ENCODE results near the gene SLC40A1.

The SLC40A1 gene

DNA sequence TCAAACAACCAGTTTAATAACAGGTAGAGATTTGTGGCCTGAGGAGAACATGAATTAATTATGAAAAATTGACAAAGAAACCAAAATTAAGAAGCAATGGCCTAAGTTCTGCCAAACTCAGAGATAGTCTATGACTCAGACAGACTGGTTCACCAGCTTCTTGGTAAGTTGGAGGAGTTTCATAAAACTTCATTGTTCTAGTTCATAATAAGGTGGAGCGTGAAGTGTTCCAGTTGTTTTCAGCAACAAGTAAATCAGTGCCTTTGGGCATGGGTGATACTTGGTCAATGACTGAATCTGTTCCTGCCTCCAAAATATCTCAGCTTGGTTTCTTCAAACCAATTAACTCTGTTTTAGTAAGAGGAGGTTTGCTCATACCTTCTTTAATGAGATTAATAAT lies 40.0 kb downstream of the SLC40A1 start:
- no peak for DNase-seq (ENCODE audit: low spot score)

DNA sequence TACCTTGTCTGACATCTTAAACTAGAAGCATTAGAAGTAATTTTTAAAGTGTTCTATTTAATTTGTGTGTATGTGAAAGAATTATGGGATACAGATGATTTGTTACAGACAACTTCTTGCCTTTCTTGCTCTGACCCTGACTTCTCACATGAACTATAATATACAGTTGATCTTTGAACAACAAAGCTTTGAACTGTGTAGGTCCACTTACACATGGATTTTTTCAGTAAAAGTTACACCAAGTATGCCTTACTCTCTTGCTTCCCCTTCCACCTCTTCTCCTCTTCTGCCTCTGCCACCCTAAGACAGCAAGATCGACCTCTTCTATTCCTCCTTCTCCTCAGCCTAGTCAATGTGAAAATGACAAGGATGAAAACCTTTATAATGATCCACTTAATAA lies 42.2 kb downstream of the SLC40A1 start:
- DNase-seq (ENCODE audit: low spot score), result no peak

DNA sequence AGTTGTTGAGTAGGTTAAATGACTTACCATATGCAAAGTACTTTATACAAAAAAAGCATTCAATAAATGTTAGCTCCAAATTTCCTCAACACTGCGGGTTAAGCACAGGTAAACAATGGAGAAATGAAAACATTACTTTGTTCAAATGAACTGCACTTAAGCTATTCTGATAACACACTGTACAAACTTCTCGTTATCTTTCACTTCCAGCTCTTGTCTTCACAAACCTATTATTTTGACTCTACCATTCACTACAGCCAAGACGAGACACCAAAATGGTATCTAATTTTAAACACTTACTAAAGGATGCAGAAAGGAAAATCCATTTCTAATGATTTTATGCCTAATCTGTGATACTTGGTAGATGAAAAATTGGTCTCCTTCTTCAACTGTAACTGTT lies 43.8 kb downstream of the SLC40A1 start:
- no peak for DNase-seq (ENCODE audit: low spot score)

DNA sequence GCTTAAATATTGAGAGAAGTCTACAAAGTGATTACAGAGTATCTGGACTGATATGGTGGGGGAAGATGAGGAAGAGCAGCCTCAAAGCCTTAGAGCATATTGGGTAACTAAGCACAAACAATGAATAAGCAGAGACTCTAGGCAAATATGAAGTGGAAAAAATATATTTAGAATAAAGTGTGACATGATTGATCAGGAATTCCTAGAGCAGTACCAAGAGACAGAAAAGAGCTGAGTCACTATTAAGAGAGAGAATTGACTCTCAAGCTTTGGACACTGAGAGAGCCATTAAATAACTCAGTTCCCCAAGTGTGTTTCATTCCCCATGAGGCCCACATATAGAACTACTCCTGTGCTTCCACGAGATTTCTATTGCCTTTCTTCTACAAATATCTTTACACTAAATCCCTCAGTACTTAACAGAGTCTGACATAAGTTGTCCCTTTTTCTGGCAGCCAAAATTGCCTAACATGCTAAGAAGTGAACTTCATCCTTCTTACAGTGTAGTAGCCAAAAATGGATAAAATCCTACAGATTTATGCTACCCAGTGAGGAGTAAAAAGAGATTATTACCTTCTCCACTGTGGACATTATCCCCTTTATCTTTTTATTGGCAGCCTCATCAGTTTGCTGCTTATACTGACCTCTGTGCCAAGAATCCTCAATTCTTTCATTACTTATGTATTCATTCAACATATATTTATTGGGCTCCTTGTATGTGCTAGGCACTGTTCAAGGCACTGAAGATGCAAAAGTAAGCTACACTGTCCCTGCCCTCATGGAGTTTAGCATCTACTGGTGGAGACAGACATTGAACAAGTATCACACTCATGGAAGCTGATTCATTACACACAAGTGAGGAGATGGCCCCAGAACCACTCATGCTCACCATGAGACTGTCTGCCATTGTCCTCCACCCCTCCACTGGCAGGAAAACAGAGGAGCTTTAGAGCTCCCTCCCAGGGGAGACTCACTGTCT lies 45.4 kb downstream of the SLC40A1 start:
- DNase-seq (ENCODE audit: low spot score), result no peak

DNA sequence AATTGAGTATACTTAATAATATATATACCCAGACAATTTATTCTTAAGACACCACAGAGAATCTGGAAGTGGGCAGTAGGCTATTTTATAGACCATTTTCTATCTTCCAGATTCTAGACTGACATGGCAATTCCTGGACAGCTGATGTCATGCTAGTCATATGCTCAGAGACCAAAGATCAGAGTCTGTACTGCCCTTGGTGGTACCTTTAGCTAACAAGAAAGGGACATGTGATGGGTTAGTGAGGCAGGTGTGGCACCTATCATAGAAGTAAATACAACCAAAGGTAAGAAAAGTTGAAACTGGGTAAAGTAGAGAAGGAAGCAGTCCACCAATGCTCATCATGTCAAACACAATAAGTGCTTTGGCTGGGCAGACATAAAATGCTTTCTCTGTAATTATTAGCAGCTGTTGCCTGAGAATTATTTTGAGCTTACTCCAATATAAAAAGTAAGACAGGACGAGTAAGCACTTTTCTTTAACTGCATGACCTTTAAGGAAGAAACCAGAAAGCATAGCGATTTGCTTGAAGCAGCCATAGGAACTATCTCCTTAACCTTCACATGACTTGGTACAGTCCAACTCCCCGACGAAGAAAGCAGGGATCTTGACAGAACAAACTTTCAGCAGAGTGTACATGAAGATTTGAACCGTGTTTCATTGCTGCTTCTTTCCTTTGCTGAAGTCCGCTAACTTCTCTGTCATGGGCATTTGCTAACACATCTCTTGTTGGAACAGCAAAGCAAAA lies 47.1 kb downstream of the SLC40A1 start:
- DNase-seq (ENCODE audit: low spot score), result no peak

DNA sequence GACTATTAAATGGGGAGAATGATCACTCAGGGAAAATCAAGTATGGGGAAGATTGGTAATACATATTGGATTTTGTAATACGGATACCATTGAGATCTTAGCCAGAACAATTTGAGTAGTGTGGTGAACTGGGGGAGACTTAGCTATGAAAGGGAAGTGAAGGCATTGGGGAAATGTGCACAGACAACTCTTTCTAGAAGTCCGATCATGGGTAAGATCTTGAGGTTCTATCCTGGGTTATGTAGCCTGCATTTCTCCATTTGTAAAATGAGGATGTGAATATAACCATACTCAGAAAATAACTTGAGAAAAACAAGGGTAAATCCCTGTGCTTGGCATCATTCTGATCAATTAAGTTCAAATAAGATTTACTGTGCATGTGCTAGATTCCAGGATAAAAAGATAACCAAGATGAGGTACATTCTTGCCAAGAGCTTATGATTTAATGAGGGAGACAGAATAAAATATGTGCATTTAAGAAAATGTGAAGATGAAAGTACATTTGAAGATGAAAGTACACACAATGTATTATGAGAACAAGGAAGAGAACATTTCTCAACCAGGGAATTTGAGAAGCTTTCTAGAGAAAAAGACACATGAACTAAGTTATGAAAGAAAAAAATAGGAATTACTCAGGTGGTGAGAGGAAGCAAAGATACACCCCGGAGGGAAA lies 49.5 kb downstream of the SLC40A1 start:
- no peak for DNase-seq (ENCODE audit: low spot score)

DNA sequence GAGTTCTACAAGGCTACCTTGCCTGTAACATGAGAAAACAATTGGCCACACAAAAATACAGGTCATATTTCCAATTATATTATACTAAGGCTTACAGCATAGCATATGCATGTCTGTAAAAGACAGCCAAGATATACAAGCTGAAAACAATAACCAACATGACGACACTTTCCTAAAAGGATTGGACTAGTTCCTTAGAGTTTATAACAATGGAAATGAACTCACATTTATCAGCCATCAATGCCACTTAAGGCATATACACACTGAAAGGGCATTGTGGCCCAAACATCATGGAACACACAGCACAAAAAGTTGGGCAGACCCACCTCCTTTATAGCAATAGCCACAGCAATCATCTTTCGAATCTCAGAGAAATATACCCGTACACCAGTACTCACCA lies 52.0 kb downstream of the SLC40A1 start:
- DNase-seq (ENCODE audit: low spot score), result no peak

DNA sequence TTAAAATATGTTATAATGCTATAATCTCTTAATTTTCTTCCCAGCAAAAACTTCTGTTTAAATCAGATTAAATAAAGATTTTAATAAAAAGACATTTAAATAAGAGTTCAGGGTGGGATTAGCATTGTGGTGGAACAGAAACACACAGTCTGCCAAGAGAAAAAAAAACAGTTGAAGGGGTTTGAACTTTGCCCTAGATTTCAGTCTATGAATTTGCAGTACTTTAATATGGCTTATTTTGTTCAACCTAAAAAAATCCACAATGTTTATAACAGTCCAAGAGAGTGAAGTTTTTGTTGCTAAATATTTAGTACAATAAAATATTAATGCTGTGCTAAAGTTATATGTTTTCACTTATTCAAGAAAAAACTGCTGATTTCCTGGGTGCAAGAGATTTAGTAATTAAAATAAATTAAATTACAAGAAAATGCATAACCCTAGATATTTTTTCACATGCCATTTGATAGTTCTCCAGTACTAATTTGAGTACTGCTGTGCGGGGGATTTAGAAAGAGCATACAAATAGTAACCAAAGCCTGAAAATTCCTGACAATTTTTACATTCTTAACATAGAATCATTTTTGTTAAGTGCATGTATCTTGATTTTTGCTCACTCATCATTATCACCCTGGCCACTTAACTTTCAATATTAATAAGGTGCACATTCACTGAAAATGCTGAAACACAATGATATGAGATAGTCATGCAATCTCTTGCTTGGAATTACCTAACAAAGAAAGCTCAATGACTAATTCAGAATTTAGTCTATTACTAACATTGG lies 52.6 kb downstream of the SLC40A1 start:
- no peak for DNase-seq (ENCODE audit: low spot score)

DNA sequence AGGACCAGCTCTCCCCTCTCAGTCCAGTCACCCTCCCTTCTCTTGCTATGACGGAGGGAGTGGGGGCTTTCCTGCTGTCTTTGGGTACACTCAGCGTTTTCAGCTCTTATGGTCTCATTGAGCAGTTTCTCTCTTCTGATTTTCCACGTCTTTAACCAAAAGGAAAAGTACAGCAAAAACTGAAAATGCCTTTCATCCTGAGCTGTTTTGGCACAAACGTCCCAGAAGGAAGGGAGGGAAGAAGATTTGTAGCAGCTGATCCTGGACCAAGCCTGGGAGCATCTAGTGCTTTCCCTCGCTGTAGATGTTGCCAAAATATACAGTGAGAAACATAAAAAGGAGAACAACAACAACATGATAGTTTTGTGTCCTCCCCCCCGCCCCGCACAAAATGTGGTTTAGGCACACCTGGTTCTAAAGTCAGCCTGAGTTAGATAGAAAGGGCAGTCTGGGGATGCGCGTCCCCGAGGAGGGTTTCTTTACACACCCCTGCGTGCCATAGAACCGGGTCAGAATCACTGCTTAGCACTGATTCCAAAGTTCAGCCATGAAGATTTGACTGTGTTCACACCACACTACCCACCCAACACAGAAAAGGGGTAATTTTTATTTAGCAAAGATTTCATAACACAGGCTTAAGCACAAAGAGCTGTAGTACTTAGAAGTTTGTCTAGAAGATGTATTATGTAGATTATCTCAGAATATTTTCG lies 53.4 kb downstream of the SLC40A1 start:
- DNase-seq (ENCODE audit: low spot score), result no peak

DNA sequence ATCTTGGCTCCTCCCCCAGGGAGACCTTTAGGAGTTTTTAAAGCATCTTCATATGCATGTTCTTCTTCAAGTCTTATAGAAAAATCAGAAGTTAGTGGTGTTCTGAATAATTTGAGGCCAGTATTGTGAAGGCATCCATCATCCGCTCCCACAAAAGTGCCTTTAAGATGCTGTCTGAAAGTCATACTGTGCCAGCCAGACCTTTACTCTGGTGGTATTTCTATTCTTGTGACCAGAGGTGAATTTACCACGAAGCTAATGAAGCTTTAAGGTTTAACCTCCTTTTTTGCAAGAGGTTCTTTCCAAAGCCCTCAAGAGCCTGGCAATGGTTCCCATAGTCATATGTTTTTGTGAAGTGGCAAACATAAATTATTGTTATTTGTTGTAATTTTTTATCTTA lies 54.3 kb downstream of the SLC40A1 start:
- DNase-seq (ENCODE audit: low spot score), result no peak

DNA sequence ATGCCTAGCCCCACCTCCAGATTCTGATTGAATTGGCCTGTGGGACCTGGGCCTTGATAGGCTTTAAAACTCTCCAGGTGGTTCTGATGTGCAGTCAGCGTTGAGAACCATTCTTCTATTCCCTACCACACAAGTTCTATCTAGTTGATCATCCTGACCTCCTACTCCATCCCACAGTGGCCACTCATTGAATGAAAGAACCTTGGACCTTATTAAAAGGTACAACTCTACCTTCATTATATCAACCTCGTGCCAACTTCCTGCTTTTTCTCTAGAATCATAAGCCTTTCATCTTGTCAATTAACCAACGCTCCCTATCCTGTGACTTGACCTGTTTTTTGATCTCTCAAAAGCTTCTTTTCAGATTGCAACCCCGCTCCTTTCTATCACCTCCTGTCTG lies 55.8 kb downstream of the SLC40A1 start:
- no peak for DNase-seq (ENCODE audit: low spot score)

DNA sequence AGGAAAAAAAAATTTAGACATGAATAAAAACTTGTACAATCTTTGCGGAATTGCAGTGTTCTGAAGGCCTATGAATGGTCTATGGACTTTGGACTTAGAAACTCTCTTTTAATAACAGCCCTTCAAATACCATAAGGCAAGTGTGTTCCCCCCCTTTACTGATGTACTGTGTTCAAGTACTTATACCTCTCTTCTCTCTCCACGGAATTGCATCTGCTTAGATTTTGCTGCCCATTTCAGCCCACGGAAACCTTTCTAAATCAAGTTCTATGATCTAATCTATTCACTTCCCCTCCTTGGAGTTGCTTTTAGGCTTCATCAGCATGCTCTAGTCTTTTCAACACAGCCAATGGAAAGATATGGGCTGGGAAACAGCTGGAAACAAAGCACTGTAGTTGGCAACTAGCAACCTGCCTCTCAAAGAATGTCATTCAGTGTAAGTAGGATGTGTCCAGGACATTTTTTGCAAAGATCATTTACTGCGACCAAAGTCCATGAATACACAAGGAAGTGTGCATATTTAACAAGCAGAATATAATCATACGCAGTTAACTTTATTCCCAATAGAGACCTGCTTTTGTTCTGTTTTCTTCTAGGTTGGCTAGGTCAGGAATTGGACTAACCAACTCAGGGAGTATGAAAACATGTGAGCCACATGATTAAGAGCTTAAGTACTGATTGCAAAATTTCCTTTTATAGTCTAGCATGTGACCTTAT lies 58.0 kb downstream of the SLC40A1 start:
- DNase-seq (ENCODE audit: low spot score), result no peak

DNA sequence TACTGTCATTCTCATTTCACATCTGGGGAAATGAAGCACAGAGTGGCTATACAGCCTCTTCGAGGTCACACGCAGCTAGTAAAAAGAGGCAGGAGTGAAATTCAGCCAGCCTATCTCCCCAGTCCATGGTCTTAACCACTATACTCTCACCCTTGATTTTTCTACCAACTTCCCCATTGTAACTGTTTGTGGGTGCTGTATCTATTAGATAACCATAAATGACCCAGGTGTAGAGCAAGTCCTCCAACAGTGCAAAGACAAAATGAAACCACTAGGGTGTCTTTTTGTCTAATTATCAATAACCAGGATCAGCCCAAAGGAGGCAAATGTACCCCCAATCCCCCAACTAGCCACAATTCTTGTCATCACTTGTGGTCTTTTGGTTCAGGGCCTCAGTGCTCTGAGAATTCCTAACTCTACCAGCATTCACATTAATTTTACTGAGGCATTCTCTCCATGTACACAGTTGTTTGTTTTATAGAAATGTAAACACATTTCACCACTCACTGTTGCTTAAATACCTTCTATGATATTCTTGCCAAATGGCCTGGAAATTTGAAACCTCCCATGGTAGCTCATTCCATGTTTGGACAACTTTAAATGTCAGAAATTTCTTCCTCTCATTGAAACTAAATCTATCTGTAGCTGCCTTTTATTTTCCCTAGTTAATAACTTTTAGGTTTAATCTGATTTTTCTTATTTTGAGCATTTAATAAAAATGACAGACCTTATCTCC lies 58.7 kb downstream of the SLC40A1 start:
- DNase-seq (ENCODE audit: low spot score), result no peak

DNA sequence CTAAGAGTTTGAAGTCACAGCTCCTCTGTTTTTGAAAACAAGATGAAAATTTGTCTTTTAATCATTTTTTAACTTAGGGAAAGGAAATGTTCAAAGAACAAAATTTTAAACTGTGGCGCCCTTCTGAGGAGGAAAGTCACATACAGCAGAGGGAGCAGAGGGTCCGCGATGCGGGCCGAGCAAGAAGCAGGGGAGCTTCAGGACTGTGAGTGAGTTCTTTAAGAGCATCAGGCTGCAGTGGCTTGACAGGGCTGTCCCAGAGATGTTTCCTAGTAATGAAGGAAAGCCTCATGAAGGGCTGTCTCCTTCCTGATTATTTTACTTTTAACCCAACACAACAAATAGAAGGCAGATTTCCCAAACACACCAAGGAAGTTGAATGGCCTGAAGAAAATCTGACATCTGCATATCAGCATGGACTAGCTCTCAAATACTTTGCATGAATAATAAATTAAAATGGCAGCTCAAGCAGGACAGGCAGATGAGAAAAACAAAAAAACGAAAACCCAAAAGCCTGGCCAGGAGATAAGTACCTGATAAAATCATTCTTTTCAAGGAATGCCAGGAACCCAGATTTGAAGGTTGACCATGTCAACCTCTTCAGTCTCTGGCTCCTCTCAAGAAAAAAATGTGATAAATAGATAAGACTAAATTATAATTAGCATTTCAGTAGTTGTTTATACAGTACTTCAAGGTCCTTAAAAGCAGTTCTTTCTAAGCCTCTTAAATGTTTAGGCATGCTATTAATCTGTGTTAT lies 60.8 kb downstream of the SLC40A1 start:
- no peak for DNase-seq (ENCODE audit: low spot score)

DNA sequence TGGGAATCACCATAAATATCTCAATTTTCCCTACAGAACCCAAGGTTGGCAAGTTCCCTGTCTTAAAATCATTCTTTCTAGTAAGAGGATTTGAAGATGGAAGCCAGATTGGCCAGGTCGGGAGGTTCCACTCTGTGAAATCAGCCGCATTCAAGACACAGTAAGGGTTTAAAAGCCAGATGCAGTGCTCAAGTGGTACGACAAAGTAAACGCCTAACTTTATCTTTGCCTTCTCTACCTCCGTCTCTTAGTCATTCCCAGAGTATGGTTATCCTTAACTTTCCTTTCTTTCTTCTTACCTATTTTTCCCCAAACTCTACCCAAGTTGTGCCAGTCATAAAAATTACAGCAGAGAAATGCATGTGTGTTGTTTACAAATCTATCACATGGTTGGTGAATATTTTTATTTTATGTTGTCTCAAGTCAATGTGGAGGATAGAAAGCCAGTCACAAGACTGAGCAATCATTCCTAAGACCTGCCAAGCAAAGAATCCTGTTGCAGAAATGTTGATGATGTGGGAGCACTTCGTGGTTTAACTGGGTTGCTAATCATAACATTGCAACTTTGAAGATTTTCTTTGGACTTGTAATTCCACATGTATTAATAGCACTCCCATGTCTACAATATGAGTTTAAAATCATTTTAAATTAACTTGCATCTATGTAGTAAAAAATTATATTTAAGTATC lies 62.6 kb downstream of the SLC40A1 start:
- DNase-seq (ENCODE audit: low spot score), result no peak

DNA sequence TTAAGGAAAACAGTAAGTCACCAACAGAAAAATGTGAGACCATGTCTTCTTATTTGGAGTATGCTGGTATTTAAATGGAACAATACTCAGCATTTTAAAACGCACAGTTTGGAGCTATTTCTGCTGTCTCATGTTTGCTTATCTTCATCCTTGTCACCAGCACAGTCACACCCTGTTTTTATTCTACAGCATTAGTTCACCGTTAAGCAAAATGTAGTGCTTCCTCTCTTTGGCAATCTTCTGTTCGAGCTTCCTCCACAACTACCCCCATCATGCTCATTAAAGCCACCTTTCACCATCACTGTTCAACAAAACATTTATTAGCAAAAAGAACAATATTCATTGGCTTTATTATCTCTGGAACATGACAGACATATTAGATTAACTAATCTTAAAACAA lies 64.0 kb downstream of the SLC40A1 start:
- no peak for DNase-seq (ENCODE audit: low spot score)

DNA sequence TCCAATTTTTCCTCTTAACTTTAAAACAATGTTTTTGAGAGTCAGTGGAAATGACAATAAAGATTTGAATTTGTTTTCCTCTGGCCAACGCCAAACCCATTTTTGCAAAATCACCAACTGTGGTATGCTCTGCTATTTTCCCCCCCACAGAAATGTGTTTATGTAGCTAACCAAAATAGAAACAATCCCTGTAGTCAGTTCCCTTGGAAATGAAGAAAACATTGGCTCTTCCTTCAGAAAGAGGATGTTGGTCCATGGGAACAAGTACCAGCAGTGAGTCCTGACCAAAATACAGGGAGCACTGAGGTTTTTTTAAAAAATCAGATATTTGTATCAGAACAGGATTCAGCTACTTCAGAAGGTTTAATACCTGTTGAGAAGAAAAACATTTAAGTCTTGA lies 65.3 kb downstream of the SLC40A1 start:
- DNase-seq (ENCODE audit: low spot score), result no peak

DNA sequence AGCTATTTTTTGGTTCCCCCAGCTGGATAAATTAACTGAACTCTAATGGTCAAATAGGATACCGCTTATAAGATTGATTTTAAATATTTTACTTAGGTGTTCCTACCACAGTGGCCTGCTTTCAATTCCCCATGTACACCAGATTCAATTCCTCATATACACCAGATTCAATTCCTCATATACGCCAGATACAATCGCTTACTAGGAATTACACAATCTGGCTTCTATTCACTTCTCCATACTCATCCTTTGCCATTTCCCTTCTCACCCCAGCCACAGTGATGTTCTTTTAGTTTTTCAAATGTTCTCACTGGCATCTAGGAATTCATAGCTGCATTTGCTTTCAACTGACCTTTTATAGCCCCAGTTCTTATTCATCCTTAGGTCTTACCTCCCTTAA lies 66.5 kb downstream of the SLC40A1 start:
- no peak for DNase-seq (ENCODE audit: low spot score)

DNA sequence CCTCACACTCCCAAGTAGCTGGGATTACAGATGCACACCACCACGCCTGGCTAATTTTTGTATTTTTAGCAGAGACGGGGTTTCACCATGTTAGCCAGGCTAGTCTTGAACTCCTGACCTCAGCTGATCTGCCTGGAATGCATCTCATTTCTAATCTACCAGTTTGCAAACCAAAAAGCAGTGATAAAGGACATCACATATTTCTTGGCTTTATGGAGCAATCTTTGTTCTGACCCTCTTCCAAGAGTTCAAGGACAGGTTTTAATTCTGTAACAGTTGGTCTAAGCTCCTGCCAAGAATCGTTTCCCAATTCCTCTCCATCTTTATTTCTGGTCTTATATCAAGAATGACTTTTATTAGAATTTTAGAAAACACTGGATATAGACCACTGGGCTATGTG lies 67.7 kb downstream of the SLC40A1 start:
- no peak for DNase-seq (ENCODE audit: low spot score)
